Spleen (tissue), 11 donors: ENCODE measurements around the gene CST3. TPM values are rescaled to one million over a fixed set of nuclear protein-coding genes. Genes with fewer than 3 reads are reported as not detected.

Source experiments
- DNase-seq: peaks from one replicate; pipeline ENCODE4 v3.0.0-alpha.2; 2020
- H3K27ac ChIP-seq, 8 donors: fragments of 200-600 bp; sonication (generic) in 7 of 8; 1 replicate in 4 of 8; 2 replicates in 4 of 8; pipeline versions ENCODE4 v1.5.0 to v1.8.0; 2016 to 2021; ENCODE audit warnings: inconsistent platforms in 4 of 8, mild to moderate bottlenecking in 4 of 8, moderate library complexity in 1 of 8
- H3K27me3 ChIP-seq, 7 donors: fragments of 200-600 bp; sonication (generic) in 6 of 7; replicated peaks in 1 of 7; 1 replicate in 4 of 7; 2 replicates in 3 of 7; pipeline versions ENCODE4 v1.5.0 to v1.8.0; 2016 to 2021; ENCODE audit warnings: inconsistent platforms in 3 of 7, mild to moderate bottlenecking in 1 of 7
- H3K36me3 ChIP-seq, 6 donors: fragments of 200-600 bp; sonication (generic) in 5 of 6; 1 replicate in 4 of 6; 2 replicates in 2 of 6; pipeline versions ENCODE4 v1.5.0 to v1.8.0; 2016 to 2021; ENCODE audit warnings: inconsistent platforms in 2 of 6
- H3K4me1 ChIP-seq, 6 donors: fragments of 200-600 bp; sonication (generic) in 5 of 6; 1 replicate in 3 of 6; 2 replicates in 3 of 6; pipeline versions ENCODE4 v1.5.0 to v1.8.0; 2016 to 2021; ENCODE audit warnings: inconsistent platforms in 3 of 6
- H3K4me3 ChIP-seq, 8 donors: fragments of 200-600 bp; sonication (generic) in 7 of 8; 1 replicate in 4 of 8; 2 replicates in 4 of 8; pipeline versions ENCODE4 v1.5.0 to v1.8.0; 2016 to 2021; ENCODE audit warnings: inconsistent platforms in 4 of 8, mild to moderate bottlenecking in 4 of 8, moderate library complexity in 2 of 8
- H3K9me3 ChIP-seq, 8 donors: fragments of 200-600 bp; sonication (generic) in 7 of 8; 1 replicate in 4 of 8; 2 replicates in 4 of 8; pipeline versions ENCODE4 v1.5.0 to v1.8.0; 2016 to 2021; ENCODE audit warnings: inconsistent platforms in 4 of 8
- POLR2A ChIP-seq, 3 donors: fragments of 450-650 bp; IDR thresholded peaks; one replicate each; pipeline ENCODE4 v1.5.1; 2017; ENCODE audit warnings: antibody characterized with exemption in 3 of 3, mild to moderate bottlenecking in 1 of 3
- POLR2AphosphoS5 ChIP-seq, 3 donors: sonication (generic); formaldehyde crosslinking; IDR thresholded peaks; one replicate each; pipeline ENCODE4 v1.5.1; 2017; ENCODE audit warnings: antibody characterized with exemption in 3 of 3
- WGBS, 5 donors: extraction: QIAGEN DNeasy Blood & Tissue Kit in 3 of 5; methylation state at CpG; one replicate each; pipeline versions ENCODE4 v1.1.5 to v1.1.7; 2013 to 2018; 5-methylcytosine and 5-hydroxymethylcytosine counted together
- intact Hi-C: fragments of 100-400 bp; cut with DNase I; formaldehyde crosslinking; loops from one replicate; pipeline ENCODE4 v1.15.0; 2023; ENCODE audit warnings: low total_unique reads
- polyA plus RNA-seq, 3 donors: library from polyadenylated mRNA; stranded (reverse); fragments of 200-250 nt; gene quantifications; one replicate each; pipeline ENCODE4 v1.2.1, GENCODE V29; 2013
- total RNA-seq, 7 donors: library from RNA; depleted of rRNA in 3 of 7; stranded (reverse); fragments of >200 nt in 3 of 7; fragmentation: NEBNext Ultra II Directional in 4 of 7; extraction: Animal tissue kit (Norgen Biotek cat#: 25700) in 4 of 7; gene quantifications; one replicate each; pipeline versions ENCODE4 v1.1.0 to v1.2.1, GENCODE V29; 2016 to 2021
- TF ChIP-seq, protein P1 (sequence below), 11 experiments: fragments of 200-600 bp in 7 of 11; fragments of 450-650 bp in 4 of 11; sonication (generic) in 4 of 11; IDR thresholded peaks in 8 of 11; conservative IDR thresholded peaks in 3 of 11; 1 replicate in 7 of 11; 2 replicates in 4 of 11; pipeline versions ENCODE4 v1.4.0 to v1.8.0; 2016 to 2021; ENCODE audit warnings: antibody characterized with exemption in 11 of 11, inconsistent platforms in 4 of 11, mild to moderate bottlenecking in 1 of 11
- donor health status: healthy with polysubstance abuse.
- donor health status: DM: no; HTN: no; CAD: no; lungs with moderate emphysema.
- donor health status: DM: no; HTN: no; CAD: no.
- donor health status: Bipolar disorder and iron deficiency.
- donor health status: healthy.
- donor health status: DM: no; HTN: no; CAD: no.
- donor health status: DM: yes; HTN: yes; CAD: no.

The CST3 gene
- total and polyA plus RNA-seq, 10 donors = 199 to 1,082 (median 595) TPM

- peak overlapping the region in 3 of 8 donors; percentile 5 to 39 (median 10) for H3K4me3 ChIP-seq
- intact Hi-C loops = no loop called here
- DNase-seq = peak; percentile 88
Observed at GRCh38 chr20:23655491-23656211, 17.9 kb upstream of the CST3 start.

GRCh38 chr20:23654717-23655116 lies 17.0 kb upstream of the CST3 start:
- H3K4me3 ChIP-seq = no peak overlapping the region
- H3K4me1 ChIP-seq = peaks cover 7 to 35% (median 15%) of the 10 kb centered on the region in 6 donors

More at GRCh38 chr20:23655491-23656211, 17.9 kb upstream of the CST3 start:
- peaks cover 0 to 6% (median 0%) of the 10 kb centered on the region in 7 donors for H3K27me3 ChIP-seq
- no peaks in the 10 kb centered on the region for H3K36me3 ChIP-seq
- peaks cover 7 to 35% (median 15%) of the 10 kb centered on the region in 6 donors for H3K4me1 ChIP-seq
- H3K27ac ChIP-seq = peak overlapping the region; percentile 9 to 84 (median 52)
- 19 to 29% (median 20%) methylated on average over 19 to 23 of the region's 23 CpGs for WGBS, 5 donors
- TF ChIP-seq, protein P1, sequence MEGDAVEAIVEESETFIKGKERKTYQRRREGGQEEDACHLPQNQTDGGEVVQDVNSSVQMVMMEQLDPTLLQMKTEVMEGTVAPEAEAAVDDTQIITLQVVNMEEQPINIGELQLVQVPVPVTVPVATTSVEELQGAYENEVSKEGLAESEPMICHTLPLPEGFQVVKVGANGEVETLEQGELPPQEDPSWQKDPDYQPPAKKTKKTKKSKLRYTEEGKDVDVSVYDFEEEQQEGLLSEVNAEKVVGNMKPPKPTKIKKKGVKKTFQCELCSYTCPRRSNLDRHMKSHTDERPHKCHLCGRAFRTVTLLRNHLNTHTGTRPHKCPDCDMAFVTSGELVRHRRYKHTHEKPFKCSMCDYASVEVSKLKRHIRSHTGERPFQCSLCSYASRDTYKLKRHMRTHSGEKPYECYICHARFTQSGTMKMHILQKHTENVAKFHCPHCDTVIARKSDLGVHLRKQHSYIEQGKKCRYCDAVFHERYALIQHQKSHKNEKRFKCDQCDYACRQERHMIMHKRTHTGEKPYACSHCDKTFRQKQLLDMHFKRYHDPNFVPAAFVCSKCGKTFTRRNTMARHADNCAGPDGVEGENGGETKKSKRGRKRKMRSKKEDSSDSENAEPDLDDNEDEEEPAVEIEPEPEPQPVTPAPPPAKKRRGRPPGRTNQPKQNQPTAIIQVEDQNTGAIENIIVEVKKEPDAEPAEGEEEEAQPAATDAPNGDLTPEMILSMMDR (IDR thresholded peaks at IDR 0.05 in 8 of 11, conservative IDR thresholded peaks at IDR 0.05 in 3 of 11) = no peak
- TF ChIP-seq POLR2AphosphoS5 (IDR thresholded peaks at IDR 0.05) (peak; percentile 62 to 81 (median 64)), POLR2A (IDR thresholded peaks at IDR 0.05) (no peak)
- H3K9me3 ChIP-seq = no peaks in the 10 kb centered on the region

GRCh38 chr20:23654000-23654399 lies 16.2 kb upstream of the CST3 start:
- Histone ChIP-seq H3K4me3 (no peak overlapping the region), H3K9me3 (no peaks in the 10 kb centered on the region), H3K27ac (peak overlapping the region in 2 of 8 donors; percentile 6 to 84), H3K36me3 (no peaks in the 10 kb centered on the region), H3K27me3 (peaks cover 0 to 6% (median 0%) of the 10 kb centered on the region in 7 donors), H3K4me1 (peaks cover 7 to 35% (median 15%) of the 10 kb centered on the region in 6 donors)
- 79 to 98% (median 86%) methylated on average over 2 of the region's 2 CpGs for WGBS, 5 donors
- intact Hi-C loops = no loop called here
- no peak for DNase-seq
- no peak for TF ChIP-seq POLR2AphosphoS5 (IDR thresholded peaks at IDR 0.05)
- TF ChIP-seq, protein P1 (IDR thresholded peaks at IDR 0.05 in 8 of 11, conservative IDR thresholded peaks at IDR 0.05 in 3 of 11) = no peak
- TF ChIP-seq POLR2A (IDR thresholded peaks at IDR 0.05) = no peak

More at GRCh38 chr20:23654717-23655116, 17.0 kb upstream of the CST3 start:
- Histone ChIP-seq H3K36me3 (no peaks in the 10 kb centered on the region), H3K27ac (peak overlapping the region in 3 of 8 donors; percentile 71 to 84 (median 83)), H3K9me3 (no peaks in the 10 kb centered on the region), H3K27me3 (peaks cover 0 to 6% (median 0%) of the 10 kb centered on the region in 7 donors)
- TF ChIP-seq, protein P1 (IDR thresholded peaks at IDR 0.05 in 8 of 11, conservative IDR thresholded peaks at IDR 0.05 in 3 of 11) = no peak
- TF ChIP-seq POLR2AphosphoS5 (IDR thresholded peaks at IDR 0.05) = no peak
- TF ChIP-seq POLR2A (IDR thresholded peaks at IDR 0.05) = no peak
- intact Hi-C loops = no loop called here
- no peak for DNase-seq
- WGBS, 5 donors = 39 to 49% (median 46%) methylated on average over 4 of the region's 4 CpGs

GRCh38 chr20:23653400-23653938 lies 15.7 kb upstream of the CST3 start:
- peak overlapping the region in 1 of 8 donors; percentile 84 for H3K27ac ChIP-seq
- no peaks in the 10 kb centered on the region for H3K36me3 ChIP-seq
- no peak for DNase-seq
- H3K27me3 ChIP-seq = peaks cover 0 to 6% (median 0%) of the 10 kb centered on the region in 7 donors
- H3K4me3 ChIP-seq = no peak overlapping the region
- peaks cover 7 to 35% (median 15%) of the 10 kb centered on the region in 6 donors for H3K4me1 ChIP-seq
- WGBS, 5 donors = 84 to 98% (median 95%) methylated on average over 3 of the region's 3 CpGs
- no peak for TF ChIP-seq POLR2AphosphoS5 (IDR thresholded peaks at IDR 0.05)
- TF ChIP-seq, protein P1 (IDR thresholded peaks at IDR 0.05 in 8 of 11, conservative IDR thresholded peaks at IDR 0.05 in 3 of 11) = no peak
- no peak for TF ChIP-seq POLR2A (IDR thresholded peaks at IDR 0.05)
- intact Hi-C loops = no loop called here
- H3K9me3 ChIP-seq = no peaks in the 10 kb centered on the region
